Hypothalamus (tissue), 51 donors: ENCODE data around the gene SLMAP.
A peak's percentile ranks its signal among the peaks of the same experiment; 100 is the strongest.

Source experiments
- DNase-seq, 51 donors: peaks; one replicate each; lab custom pipeline; 2025; lab: John Stamatoyannopoulos, UW

Gene SLMAP

DNA sequence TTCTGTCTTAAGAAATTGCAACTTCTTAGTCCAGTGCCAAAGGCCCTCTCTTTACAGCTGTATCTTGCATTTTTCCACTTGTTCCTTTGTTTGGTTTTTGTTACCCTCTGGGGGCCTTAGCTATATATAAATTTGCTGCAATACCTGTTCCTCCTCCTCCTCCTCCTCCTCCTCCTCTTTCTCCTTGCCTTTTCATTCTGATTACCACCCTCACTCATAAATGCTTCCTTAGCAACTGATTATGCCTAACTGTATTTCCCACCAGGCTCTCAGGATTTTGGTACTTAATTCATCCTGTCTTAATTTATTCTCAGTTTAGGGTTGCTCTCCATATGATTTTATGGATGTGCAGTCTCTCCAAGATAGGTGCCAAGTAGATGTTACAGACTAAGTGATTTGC is 65.7 kb downstream of the SLMAP start:
- peak in 1 of 51 donors; percentile 14 for DNase-seq

GRCh38 chr3:57822686-57823085 is 66.6 kb downstream of the SLMAP start:
- DNase-seq, result no peak

GRCh38 chr3:57825116-57825515 is 69.0 kb downstream of the SLMAP start:
- no peak for DNase-seq

DNA sequence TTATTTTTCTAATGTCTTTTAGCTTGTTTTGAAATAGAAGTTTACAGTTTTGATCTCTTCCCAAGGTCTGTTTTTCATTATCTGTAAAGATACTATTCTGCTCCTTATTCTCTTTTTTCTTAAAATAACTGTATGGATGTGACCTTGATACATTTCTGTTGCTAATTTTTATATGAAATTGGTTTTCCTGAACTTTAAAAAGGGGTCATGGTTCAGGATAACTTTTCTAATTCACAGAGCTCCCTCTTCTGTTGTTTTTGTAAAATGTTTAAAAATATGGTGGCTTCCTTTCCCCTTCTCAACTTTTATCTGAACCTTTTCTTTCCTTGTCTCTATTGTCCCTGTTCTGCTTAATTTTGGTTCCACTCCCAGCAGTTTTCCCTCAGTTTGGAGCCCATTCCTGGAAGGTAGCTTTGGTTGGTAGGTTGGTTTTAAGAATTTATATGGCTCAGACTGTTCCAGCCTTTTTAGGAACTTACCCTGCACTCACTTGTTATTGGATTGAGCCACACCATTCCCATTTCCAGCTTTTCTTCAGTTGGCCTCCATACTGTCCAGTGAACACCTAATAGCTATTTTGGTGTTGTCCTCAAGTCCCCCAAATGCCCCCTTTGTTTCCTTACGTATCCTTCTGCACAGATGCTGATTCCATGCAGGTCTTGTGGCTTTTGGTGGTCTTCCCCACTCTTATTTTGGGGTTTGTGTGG is 70.3 kb downstream of the SLMAP start:
- DNase-seq, result no peak

DNA sequence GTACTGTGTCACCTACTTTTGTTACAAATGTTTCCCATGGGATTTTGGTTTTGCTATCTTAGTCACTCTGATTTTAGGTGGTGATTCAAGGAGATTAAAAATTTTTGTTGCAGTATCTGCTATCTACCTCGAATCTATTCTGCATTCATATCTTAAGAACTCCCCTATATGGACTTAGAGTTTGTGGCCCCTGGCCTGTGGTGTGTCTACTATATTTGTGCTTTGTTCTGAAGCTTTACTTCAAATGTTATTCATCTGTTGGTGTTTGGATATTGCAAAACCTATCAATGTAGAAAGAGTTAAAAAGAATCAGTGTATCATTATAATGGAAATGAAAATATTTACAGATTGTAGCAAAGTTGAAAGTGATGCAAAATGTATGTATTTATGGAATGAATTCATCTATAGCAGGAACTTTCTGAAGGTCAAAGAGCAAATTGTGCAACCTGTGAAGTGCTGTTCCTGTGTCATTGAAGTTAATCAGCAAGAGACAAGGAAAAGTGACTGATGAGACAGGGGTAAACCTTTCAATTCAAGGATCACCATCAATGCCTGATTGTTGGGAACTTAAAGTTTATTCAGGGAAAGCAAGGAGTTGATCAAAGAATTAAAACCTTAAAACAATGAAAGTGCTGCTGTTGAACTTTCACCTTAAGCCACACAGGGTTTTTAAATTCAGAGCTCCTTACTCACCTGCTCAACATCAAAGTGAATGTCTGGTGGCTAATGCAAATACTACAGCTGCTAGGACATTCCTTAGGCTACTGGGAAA is 71.0 kb downstream of the SLMAP start:
- no peak for DNase-seq

DNA sequence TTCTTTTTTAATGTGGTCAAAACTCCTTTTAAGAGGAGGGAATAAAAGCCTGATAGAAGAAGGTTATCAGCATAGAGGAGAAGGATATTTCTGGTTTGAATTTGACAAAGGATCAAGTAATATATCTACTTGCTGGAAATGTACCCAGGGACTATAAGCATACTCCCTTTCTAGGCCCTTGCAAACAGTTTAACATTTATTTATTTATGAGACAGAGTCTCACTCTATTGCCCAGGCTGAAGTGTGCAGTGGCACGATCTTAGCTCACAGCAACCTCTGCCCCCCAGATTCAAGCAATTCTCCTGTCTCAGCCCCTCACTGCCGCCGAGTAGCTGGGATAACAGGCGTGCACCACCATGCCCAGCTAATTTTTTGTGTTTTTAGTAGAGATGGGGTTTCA is 71.6 kb downstream of the SLMAP start:
- no peak for DNase-seq

GRCh38 chr3:57832486-57832885 is 76.4 kb downstream of the SLMAP start:
- no peak for DNase-seq

- no peak for DNase-seq
Observed at GRCh38 chr3:57832900-57833313, 76.8 kb downstream of the SLMAP start.

DNA sequence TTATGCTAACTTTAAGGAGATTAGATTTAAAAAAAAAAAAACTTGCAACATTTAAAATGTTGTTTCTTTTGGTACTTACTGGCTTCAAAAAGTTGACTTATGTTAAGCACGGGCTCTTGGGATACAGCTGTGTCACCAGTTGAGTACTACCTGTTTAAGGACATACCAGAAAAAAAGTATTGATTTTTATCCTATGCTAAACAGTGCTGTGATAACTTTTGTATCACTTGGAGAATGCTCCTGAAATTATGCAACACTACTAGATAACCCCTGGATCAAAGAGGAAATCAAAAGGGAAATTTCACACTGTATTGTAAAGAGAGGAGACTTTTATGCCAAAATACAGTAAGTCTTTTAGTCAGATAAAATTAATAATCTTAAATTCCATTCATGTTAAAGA is 77.7 kb downstream of the SLMAP start:
- DNase-seq, result no peak

GRCh38 chr3:57837686-57838085 is 81.6 kb downstream of the SLMAP start:
- DNase-seq, result no peak

DNA sequence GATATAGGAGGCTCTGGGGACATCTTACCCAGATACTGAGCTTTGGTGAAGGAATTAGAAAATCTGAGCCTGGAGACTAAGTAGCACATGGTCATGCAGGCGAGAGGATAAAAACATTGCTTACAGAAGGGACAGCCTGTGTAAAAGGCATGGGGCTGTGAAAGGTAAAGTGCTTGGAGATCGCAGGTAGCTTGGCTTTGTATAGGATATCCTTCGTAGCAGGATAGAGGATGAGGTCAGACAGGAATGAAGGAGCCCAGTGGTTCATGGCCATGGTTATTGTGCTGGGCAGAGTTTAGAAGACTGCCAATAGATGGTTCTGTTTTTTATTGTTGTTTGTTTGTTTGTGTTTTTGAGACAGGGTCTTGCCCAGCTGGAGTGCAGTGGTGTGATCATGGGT is 82.5 kb downstream of the SLMAP start:
- DNase-seq, result no peak

GRCh38 chr3:57840473-57840872 is 84.4 kb downstream of the SLMAP start:
- no peak for DNase-seq

DNA sequence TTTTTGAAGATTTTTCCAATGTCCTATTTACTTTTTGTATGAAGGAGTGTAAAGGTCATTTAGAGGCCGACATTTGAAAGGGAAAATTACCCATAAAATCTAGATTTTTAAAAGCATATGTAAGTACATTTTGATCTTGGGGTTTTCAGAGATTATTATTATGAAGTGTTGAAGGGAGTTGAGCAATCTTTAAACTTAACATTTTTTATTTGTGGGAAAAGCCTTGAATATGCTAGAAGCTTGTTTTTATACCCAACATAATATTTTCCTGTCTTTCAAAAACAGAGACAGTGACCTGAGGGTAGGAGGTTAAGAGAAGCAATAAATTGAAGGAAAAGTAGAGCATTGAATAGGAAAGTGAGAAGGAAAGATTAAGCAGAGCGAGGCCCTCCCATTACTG is 85.7 kb downstream of the SLMAP start:
- no peak for DNase-seq

DNA sequence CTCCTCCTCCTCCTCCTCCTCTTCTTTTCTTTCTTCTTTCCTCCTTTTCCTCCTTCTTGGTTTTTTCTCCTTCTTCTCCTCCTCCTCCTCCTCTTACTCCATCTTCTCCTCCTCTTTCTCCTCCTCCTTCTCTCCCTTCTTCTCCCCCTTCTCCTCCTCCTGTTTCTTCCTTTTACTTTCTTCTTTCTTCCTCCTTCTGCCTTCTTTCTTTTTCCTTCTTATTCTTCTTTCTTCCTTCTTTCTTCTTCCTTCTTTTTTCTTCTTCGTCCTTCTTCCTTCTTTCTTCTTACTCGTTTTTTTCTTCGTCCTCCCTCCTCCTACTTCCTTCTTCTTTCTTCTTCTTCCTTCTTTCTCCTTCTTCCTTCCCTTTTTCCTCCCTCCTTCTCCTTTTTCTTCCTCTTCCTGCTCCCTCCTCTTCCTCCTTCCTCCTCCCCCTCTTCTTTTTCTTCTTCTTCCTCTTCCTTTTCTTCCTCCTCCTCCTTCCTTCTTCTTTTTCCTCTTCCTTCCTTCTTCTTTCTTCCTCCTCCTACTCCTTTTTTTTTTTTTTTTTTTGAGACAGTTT is 92.1 kb downstream of the SLMAP start:
- DNase-seq, result no peak

DNA sequence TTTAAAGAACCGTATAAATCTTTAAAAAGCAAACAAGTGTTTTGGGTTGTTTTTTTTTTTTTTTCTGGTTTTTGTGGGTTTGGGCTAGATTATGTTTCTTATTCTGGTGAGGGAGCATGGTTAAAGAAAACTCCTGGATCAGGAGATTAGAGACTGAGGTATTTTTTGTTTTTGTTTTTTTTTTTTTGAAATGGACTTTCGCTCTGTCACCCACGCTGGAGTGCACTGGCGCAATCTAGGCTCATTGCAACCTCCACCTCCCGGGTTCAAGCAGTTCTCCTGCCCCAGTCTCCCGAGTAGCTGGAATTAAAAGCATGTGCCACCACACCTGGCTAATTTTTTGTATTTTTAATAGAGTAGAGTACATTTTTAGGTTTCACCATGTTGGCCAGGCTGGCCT is 95.2 kb downstream of the SLMAP start:
- no peak for DNase-seq

DNA sequence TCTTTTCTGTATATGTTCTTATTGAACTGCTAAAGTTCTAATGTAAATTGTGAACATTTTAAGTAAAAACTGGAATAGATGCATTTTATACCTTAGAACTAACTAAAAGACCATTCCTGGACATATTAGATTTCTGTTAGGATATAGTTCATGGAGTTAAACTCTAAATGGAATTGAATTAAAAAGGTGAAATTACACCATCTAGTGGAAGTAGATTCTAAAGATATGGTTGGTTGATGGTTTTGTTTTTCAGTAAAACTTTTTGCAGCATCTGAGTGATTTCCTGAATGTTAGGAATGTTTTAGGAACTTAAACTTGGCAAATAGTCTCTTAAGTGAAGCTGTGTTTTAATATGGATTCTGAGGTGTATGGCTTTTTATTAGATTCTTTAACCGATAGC is 96.8 kb downstream of the SLMAP start:
- no peak for DNase-seq

DNA sequence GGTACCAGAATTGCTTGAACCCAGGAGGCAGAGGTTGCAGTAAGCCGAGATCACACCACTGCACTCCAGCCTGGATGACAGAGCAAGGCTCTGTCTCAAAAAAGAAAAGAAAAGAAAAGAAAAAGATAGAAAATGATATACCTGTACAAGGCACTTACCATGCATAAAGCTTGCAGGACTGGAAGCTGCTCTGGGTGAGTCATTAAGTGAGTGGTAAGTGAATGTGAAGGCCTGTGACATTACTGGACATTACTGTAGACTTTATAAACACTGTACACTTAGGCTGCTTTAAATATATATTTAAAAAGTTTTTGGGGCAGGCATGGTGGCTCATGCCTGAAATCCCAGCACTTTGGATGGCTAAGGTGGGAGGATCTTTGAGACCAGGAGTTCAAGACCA is 99.2 kb downstream of the SLMAP start:
- no peak for DNase-seq

DNA sequence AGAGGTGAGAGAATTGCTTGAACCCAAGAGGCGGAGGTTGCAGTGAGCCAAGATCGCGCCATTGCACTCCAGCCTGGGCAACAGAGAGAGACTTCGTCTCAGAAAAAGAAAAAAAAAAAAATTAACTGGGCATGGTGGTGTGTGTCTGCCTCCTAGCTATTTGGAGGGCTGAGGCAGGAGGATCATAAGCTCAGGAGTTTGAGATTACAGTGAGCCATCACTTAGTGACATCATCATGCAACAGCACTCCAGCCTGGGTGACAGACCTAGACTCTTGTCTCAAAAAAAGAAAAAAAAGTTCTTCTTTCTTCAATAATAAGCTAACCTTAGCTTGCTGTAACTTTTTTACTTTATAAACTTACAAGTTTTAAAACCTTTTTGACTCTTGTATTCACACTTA is 99.8 kb downstream of the SLMAP start:
- DNase-seq, result no peak

DNA sequence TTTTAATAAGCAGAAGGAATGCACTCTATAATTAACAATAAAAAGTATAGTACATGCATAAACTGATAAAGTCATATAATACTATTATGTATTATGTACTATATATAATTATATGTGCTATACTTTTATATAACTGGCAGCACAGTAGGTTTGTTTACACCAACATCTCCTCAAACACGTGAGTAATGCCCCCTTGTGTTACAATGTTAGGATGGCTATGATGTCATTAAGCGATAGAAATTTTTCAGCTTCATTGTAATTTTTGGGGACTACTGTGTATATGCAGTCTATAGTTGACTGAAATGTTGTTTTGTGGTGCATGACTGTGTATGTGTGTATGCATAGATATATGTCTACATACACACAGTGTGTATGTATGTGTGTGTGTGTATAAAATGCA is 100.6 kb downstream of the SLMAP start:
- no peak for DNase-seq

DNA sequence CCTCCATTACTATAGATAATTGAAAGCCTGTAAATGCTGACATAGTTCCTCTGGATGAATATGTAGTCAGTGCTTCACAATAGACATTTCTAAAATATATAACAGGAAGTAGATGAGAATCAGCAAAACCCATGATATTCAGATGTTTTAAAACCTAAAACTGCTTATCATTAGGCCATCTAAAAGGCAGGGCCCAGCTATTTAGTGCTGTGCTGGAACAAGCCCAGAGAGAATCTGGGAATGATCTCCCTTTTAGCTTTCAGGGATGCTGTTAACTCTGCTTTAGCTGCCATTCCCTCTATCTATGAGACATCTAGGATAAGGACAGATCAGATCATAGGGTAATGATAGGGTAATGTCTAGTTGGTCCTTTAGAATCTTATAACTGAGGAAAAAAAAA is 106.8 kb downstream of the SLMAP start:
- no peak for DNase-seq

DNA sequence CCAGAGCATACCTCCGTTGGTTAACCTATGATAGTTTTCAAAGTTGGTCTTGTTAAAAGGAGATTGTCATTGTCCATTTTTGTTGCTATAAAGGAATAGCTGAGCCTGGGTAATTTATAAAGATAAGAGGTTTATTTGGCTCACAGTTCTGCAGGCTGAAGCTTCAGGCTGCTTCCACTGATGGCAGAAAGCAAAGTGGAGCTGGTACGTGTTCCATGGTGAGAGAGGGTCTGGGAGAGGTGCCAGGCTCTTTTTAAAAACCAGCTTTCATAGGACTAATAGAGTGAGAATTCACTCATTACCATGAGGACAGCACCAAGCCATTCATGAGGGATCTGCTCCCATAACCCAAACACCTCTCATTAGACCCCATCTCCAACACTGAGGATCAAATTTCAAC is 107.3 kb downstream of the SLMAP start:
- DNase-seq, result no peak

DNA sequence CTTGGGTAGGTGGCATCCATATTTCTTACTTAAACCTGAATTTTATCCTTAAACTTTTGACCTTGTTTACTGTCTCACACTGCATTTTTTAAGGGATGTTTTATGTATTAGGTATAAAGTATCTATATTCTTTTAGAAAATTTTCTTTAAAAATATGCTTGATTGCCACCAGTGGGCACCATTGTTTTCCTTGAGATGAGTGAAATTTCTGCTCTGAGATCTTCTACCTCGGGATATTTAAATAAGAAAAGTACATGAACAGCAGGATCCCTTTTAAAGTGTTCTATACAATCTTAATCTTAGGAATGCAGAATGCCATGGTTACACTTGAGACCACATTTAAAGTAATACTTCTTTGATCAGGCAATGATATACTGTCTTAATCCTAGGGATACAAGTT is 108.7 kb downstream of the SLMAP start:
- DNase-seq, result peak in 1 of 51 donors; percentile 0
